ENCODE data around the gene HAO2. TPM values are rescaled to one million over a fixed set of nuclear protein-coding genes. Genes with fewer than 3 reads are reported as not detected.

HAO2 gene
- total RNA-seq, 1 donor from 2014 or later = not detected

DNA sequence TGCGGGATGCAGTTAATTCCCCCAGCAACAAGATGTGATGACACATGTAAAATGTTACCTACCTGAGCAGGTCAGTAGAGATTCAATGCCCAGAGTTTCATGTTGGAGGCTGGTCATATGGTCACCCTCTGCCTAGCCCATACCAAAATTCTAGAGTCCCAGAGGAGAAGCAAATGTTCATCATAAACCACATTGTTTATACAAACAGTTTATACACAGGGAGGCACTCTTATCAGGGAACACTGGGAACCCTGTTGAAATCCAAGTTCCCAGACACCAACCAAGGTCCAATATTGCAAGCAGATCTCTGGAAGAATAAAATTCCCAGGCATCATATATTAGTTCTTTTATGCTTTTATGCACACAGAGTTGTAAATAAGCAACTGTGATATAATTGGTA lies 10.5 kb downstream of the HAO2 start:
- H3K36me3 Mint-ChIP-seq (ENCODE audit: low read depth) = no peaks in the 10 kb centered on the region
- no peak for DNase-seq
- intact Hi-C loops (cut with micrococcal nuclease) = no loop called here
- no peak overlapping the region for H3K4me3 Mint-ChIP-seq
- H3K9me3 Mint-ChIP-seq = no peaks in the 10 kb centered on the region
- H3K4me1 Mint-ChIP-seq = peaks cover 4% of the 10 kb centered on the region
- peaks cover 4% of the 10 kb centered on the region for H3K27me3 Mint-ChIP-seq
- no peak overlapping the region for H3K27ac Mint-ChIP-seq

DNA sequence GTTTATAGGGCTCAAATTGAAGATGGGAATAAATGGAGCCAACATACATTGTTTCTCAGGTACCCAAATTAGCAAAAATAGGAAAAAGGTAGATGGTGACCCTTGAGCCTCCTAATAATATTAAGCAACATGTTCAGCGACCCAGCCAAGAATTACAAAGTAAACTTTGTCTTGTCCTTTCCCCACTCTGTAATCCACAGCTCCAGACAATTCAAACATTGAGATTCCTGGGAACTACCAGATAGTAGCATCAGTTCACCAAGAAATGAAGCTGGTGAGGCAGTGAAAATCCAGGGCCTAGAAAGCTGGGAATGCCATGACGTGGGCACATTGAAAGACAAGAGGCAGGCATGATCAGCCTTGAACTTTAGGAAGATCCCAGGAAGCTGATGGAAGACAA lies 11.7 kb downstream of the HAO2 start:
- Mint-ChIP-seq H3K4me3 (no peak overlapping the region), H3K27ac (no peak overlapping the region), H3K9me3 (no peaks in the 10 kb centered on the region), H3K27me3 (peaks cover 2% of the 10 kb centered on the region), H3K4me1 (no peaks in the 10 kb centered on the region), H3K36me3 (ENCODE audit: low read depth) (no peaks in the 10 kb centered on the region)
- no peak for DNase-seq
- intact Hi-C loops (cut with micrococcal nuclease) = no loop called here

DNA sequence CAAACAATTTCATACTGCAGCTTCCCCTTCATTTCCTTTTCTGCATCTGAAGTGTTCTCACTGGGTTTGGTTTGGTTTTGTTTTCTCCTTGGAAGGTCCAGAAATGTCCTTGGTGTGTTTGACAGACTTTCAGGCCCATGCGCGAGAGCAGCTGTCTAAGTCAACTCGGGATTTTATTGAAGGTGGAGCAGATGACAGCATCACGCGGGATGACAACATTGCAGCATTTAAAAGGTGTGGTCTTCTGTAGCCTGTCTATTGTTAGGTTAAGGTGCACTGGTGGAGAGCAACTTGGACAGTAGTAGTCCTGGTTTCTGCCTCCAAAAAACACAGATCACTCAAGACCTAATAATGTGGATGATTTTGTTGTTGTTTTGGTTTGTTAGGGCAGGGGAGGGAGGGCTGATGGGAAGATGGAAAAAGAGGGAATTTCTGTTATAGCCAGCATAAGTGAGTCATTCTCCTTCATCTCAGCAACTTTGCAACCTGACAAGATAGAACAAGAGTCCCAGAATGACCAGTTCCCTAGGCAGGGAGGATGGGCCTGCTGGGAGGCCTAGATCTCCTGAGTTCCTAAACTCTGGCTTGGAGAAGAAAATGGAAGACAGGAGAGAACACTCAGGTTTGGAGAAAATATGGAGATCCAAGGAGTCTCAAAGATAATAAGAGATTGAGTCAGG lies 12.5 kb downstream of the HAO2 start:
- H3K4me1 Mint-ChIP-seq = no peaks in the 10 kb centered on the region
- no peaks in the 10 kb centered on the region for H3K36me3 Mint-ChIP-seq (ENCODE audit: low read depth)
- no peaks in the 10 kb centered on the region for H3K9me3 Mint-ChIP-seq
- intact Hi-C loops (cut with micrococcal nuclease) = no loop called here
- peaks cover 4% of the 10 kb centered on the region for H3K27me3 Mint-ChIP-seq
- no peak overlapping the region for H3K27ac Mint-ChIP-seq
- H3K4me3 Mint-ChIP-seq = no peak overlapping the region
- DNase-seq = no peak

DNA sequence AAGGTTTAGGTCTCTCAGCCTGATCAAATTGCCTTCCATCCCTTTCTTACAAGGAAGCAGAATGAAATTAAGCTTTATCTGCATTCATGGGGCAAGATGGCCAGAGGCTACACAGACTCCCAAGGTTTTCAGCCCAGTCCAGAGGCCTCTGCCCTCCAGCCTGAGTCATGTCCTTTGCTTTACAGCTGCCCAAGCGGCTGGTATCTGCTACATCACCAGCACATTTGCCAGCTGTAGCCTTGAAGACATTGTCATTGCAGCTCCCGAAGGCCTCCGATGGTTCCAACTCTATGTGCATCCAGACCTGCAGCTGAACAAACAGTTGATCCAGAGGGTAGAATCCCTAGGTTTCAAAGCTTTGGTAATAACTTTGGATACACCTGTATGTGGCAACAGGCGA lies 16.0 kb downstream of the HAO2 start:
- H3K27ac Mint-ChIP-seq = no peak overlapping the region
- H3K36me3 Mint-ChIP-seq (ENCODE audit: low read depth) = no peaks in the 10 kb centered on the region
- no peaks in the 10 kb centered on the region for H3K9me3 Mint-ChIP-seq

DNA sequence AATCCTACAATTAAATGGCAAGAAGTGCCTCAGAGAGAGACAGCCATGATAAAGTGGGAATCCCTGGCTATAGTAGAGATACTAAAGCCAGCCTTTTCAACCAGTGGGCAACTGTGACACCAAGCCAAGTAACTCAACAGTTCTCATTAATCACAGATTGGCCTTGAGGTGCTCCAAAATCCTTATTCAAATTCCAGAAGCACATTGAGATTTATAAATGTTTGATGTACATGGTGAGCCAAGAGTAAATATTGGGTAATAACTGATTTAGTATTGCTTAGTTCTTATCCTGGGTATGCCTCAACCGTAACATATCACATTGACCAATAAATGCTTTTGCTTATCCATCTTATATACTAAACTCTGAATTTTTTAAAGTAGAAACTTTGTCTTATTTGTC lies 17.1 kb downstream of the HAO2 start:
- Mint-ChIP-seq H3K27ac (no peak overlapping the region), H3K4me3 (no peak overlapping the region), H3K27me3 (peaks cover 4% of the 10 kb centered on the region), H3K9me3 (no peaks in the 10 kb centered on the region), H3K36me3 (ENCODE audit: low read depth) (no peaks in the 10 kb centered on the region), H3K4me1 (no peaks in the 10 kb centered on the region)
- intact Hi-C loops (cut with micrococcal nuclease) = no loop called here
- no peak for DNase-seq

More for the DNA sequence above, 16.0 kb downstream of the HAO2 start:
- Mint-ChIP-seq H3K4me3 (no peak overlapping the region), H3K4me1 (no peaks in the 10 kb centered on the region), H3K27me3 (peaks cover 6% of the 10 kb centered on the region)
- DNase-seq = no peak
- intact Hi-C loops (cut with micrococcal nuclease) = no loop called here

DNA sequence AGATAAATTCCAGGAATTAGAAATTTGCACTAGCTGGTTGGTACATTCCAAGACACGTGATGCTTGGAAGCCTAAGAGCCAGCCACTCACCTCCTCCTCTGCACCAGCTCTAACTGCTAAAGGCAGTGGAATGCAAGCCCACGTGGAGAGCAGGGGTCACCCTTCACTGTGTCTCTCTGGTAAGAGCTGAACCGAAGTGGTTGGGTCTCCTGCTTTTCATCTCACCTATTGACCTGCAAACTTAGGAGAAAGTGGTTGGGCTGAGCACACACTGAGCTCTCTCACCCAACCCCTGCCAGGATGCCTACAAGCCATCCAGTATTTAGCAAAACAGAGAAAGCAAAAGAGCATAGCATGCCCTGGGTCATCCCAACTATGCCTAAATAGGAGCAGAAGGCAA lies 19.3 kb downstream of the HAO2 start:
- H3K4me3 Mint-ChIP-seq = no peak overlapping the region
- H3K27me3 Mint-ChIP-seq = peaks cover 3% of the 10 kb centered on the region
- intact Hi-C loops (cut with micrococcal nuclease) = no loop called here
- no peaks in the 10 kb centered on the region for H3K4me1 Mint-ChIP-seq
- H3K9me3 Mint-ChIP-seq = no peaks in the 10 kb centered on the region
- H3K27ac Mint-ChIP-seq = no peak overlapping the region
- no peaks in the 10 kb centered on the region for H3K36me3 Mint-ChIP-seq (ENCODE audit: low read depth)
- DNase-seq = no peak

DNA sequence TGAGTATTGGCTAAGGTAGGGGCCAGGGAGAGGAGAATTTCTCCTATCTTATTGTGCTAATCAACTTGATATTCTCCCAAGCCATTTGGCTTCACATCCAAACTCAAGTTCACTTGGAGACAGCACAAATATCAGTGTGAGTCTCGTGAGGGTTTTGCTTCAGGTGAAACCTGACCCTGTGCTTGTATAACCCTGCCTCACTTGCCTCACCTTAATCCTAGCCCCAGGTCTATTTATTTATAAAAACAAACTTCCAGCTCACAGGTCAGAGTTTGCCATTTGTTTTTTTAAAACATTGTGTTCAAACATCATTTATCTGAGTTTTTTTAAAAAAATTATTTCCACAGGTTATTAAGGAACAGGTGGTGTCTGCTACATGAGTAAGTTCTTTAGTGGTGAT lies 19.9 kb downstream of the HAO2 start:
- intact Hi-C loops (cut with micrococcal nuclease) = no loop called here
- H3K4me3 Mint-ChIP-seq = no peak overlapping the region
- H3K4me1 Mint-ChIP-seq = no peaks in the 10 kb centered on the region
- no peaks in the 10 kb centered on the region for H3K36me3 Mint-ChIP-seq (ENCODE audit: low read depth)
- H3K27ac Mint-ChIP-seq = no peak overlapping the region
- DNase-seq = no peak
- no peaks in the 10 kb centered on the region for H3K9me3 Mint-ChIP-seq
- H3K27me3 Mint-ChIP-seq = peaks cover 3% of the 10 kb centered on the region

DNA sequence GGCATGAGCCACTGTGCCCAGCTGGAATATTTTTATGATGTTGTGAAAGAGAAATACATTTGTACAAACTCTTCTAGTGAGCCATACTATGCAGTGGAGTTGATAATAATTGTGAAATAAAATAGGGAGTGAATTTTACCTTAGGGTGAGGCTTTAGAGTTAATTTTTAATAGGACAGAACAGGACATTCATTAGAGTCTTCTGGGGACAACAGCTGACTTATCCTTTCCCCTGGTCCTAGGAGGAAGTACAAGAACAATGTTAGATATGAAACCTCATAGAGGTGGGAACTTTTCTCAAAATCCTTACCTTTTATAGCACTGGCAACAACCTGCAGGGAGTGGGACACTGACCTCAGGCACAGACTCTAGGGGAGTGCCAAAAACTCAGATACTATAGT lies 21.9 kb downstream of the HAO2 start:
- intact Hi-C loops (cut with micrococcal nuclease) = no loop called here
- H3K27ac Mint-ChIP-seq = no peak overlapping the region
- H3K4me3 Mint-ChIP-seq = no peak overlapping the region
- H3K9me3 Mint-ChIP-seq = no peaks in the 10 kb centered on the region
- H3K36me3 Mint-ChIP-seq (ENCODE audit: low read depth) = no peaks in the 10 kb centered on the region
- peaks cover 5% of the 10 kb centered on the region for H3K27me3 Mint-ChIP-seq
- no peak for DNase-seq
- H3K4me1 Mint-ChIP-seq = no peaks in the 10 kb centered on the region

DNA sequence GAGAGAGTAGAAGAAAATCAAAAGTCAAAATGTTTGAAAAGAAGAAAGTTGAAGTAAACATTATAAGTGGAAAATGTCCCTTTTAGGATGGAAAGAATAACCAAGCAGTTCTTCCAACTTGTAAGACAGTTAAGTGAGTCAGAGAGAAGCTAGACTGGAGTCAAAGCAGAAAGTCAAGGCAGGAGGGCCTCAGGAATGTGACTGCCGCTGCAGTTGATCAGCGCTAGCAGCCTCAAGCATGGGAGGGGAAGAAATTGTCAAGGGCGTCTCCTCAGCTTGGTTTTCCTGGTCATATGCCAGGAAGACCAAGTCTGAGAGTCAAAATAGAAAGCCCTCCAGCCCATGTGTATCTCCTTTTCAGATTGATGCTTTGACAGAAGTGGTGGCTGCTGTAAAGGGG lies 23.2 kb downstream of the HAO2 start:
- Mint-ChIP-seq H3K27ac (no peak overlapping the region), H3K9me3 (no peaks in the 10 kb centered on the region), H3K4me1 (no peaks in the 10 kb centered on the region), H3K27me3 (peaks cover 5% of the 10 kb centered on the region), H3K36me3 (ENCODE audit: low read depth) (no peaks in the 10 kb centered on the region), H3K4me3 (no peak overlapping the region)
- intact Hi-C loops (cut with micrococcal nuclease) = no loop called here
- DNase-seq = no peak

DNA sequence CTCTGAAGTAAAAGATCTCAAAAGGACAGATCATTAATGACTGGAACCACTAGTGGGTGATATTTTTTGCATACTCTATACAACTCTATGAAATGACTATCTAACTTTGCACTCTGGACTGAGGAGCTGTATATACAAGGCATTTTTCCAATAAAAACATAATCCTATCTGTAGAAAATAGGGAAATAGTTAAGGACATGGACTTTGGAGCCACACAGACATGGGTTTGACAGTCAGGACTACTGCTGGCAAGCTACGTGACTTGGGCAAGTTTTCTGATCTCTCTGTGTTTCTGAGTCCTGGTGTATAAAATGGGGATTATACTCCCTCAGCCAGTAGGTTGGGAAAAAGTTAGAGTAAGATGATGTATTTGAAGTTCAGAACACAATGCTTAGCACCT lies 25.5 kb downstream of the HAO2 start:
- Mint-ChIP-seq H3K4me3 (no peak overlapping the region), H3K27me3 (peaks cover 5% of the 10 kb centered on the region), H3K9me3 (no peaks in the 10 kb centered on the region), H3K4me1 (no peaks in the 10 kb centered on the region), H3K27ac (no peak overlapping the region), H3K36me3 (ENCODE audit: low read depth) (no peaks in the 10 kb centered on the region)
- DNase-seq = no peak
- intact Hi-C loops (cut with micrococcal nuclease) = no loop called here

DNA sequence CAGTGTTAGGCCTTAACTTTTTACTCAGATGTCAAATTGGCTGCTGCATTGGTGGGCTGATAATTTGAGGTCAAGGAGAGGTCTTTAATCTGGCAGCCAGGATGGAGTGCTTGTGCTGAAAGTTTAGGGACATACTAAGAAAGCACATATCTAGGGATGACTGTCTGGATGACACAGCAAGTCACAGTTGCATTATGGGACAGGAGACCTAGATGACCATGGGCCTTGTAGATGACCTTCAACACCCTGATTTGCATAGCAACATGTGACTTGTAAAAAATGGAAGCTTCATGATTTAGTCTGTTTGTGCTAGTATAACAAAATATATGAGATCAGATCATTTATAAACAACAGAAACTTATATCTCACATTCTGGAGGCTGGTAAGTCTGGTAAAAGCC lies 28.4 kb downstream of the HAO2 start:
- no peak overlapping the region for H3K4me3 Mint-ChIP-seq
- no peaks in the 10 kb centered on the region for H3K36me3 Mint-ChIP-seq (ENCODE audit: low read depth)
- H3K27me3 Mint-ChIP-seq = peaks cover 3% of the 10 kb centered on the region
- intact Hi-C loops (cut with micrococcal nuclease) = no loop called here
- H3K9me3 Mint-ChIP-seq = no peaks in the 10 kb centered on the region
- no peak for DNase-seq
- H3K4me1 Mint-ChIP-seq = no peaks in the 10 kb centered on the region
- no peak overlapping the region for H3K27ac Mint-ChIP-seq

DNA sequence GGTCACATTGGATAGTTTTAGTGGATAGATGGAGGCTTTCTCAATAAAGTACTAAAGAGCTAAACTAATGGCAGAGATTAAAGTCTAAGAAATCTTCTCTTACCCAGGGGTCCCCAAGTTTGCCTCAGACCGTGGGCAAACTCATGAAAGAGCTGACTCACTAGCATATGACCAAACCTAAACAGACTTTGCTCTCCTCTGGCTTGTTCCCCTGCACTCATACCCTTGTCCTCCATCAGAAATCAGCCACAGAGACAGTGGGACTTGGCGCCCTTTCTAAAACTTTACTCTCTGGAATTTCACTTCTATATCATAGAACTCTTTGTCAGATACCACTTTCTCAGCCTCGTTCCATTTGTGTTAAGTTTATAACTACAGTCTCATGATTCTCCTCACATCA lies 29.4 kb downstream of the HAO2 start:
- no peak overlapping the region for H3K27ac Mint-ChIP-seq
- H3K4me3 Mint-ChIP-seq = no peak overlapping the region
- intact Hi-C loops (cut with micrococcal nuclease) = no loop called here
- H3K9me3 Mint-ChIP-seq = no peaks in the 10 kb centered on the region
- peaks cover 5% of the 10 kb centered on the region for H3K27me3 Mint-ChIP-seq
- DNase-seq = no peak
- H3K4me1 Mint-ChIP-seq = no peaks in the 10 kb centered on the region
- H3K36me3 Mint-ChIP-seq (ENCODE audit: low read depth) = no peaks in the 10 kb centered on the region

DNA sequence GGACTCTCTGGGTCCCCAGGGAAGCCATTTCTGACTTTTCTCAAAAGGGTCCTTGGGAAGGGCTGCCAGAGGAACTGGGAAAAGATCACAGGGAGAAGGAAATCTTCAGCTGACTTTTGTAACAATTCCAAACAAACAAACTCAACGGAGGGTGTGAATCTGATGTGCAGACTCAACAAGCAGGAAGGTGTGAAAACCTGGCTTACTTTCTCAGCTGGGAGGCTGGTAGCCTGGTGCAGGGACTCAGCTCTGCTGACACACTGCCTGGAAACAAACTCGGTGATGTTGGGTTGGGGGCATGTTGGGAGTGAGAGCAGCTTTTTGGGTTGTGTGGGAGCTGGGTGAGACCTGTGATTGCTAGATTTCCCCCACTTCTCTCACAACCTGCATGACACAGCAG lies 36.2 kb downstream of the HAO2 start:
- no peak for DNase-seq
- no peak overlapping the region for H3K27ac Mint-ChIP-seq
- peaks cover 5% of the 10 kb centered on the region for H3K27me3 Mint-ChIP-seq
- H3K9me3 Mint-ChIP-seq = peaks cover 5% of the 10 kb centered on the region
- intact Hi-C loops (cut with micrococcal nuclease) = no loop called here
- no peaks in the 10 kb centered on the region for H3K4me1 Mint-ChIP-seq
- H3K36me3 Mint-ChIP-seq (ENCODE audit: low read depth) = no peaks in the 10 kb centered on the region
- no peak overlapping the region for H3K4me3 Mint-ChIP-seq

DNA sequence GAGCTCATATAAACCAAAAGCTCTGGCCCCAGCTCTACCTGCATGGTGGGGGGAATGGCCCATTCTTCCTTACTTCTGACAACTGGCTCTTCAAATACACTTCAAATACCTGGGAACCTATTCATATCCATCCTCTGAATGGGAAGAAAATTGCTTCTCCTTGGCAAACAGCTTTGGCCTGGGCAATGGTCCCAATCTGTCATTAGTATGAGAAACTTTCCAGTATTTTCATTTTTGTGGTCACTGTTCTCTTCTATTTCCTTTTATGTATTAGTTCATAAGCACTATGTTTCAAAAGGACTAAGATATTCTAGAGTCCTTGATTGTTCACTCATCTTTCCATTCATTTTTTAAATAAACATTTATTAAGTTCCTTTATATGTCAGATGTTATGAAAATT lies 41.1 kb downstream of the HAO2 start:
- intact Hi-C loops (cut with micrococcal nuclease) = no loop called here
- no peak overlapping the region for H3K27ac Mint-ChIP-seq
- peaks cover 5% of the 10 kb centered on the region for H3K9me3 Mint-ChIP-seq
- H3K36me3 Mint-ChIP-seq (ENCODE audit: low read depth) = no peaks in the 10 kb centered on the region
- no peaks in the 10 kb centered on the region for H3K4me1 Mint-ChIP-seq
- no peak overlapping the region for H3K4me3 Mint-ChIP-seq
- peaks cover 3% of the 10 kb centered on the region for H3K27me3 Mint-ChIP-seq
- no peak for DNase-seq

DNA sequence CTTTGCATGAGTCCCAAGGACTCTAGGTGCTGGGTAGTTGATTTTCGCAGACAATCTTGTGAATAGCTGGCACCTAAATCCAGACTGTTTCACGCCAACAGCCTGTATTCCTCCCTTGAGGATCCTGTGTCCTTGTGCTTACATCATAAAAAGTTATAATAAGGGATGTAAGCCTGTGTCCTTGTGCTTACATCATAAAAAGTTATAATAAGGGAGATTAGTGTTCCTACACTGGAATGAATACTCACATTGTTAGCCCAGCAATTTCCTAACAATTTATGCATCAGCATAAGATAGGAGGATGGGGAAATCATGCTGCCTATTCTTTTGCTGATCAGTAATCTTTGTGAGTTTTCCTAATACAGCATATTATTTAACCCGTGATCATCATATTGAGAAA lies 42.4 kb downstream of the HAO2 start:
- Mint-ChIP-seq H3K9me3 (peaks cover 5% of the 10 kb centered on the region), H3K27me3 (peaks cover 3% of the 10 kb centered on the region), H3K4me1 (no peaks in the 10 kb centered on the region), H3K27ac (no peak overlapping the region), H3K36me3 (ENCODE audit: low read depth) (no peaks in the 10 kb centered on the region), H3K4me3 (no peak overlapping the region)
- no peak for DNase-seq
- intact Hi-C loops (cut with micrococcal nuclease) = no loop called here

Data from activated CD4-positive, alpha-beta T cell treated with anti-CD3 and anti-CD28 coated beads, Interleukin-2, amount 10 ng/mL, durations not matched to agents 24 days and 14 days (primary cell).